ENCODE results near the gene MYBPC2.
A peak's percentile ranks its signal among the peaks of the same experiment; 100 is the strongest.

The MYBPC2 gene

GRCh38 chr19:50481351-50482149, 48.9 kb downstream of the MYBPC2 start:
- DNase-seq (ENCODE audit: low spot score): no peak

- no peak for DNase-seq (ENCODE audit: low spot score)
Observed at GRCh38 chr19:50482271-50482855, 49.7 kb downstream of the MYBPC2 start.

- DNase-seq (ENCODE audit: low spot score): no peak
Observed at GRCh38 chr19:50482916-50483315, 50.2 kb downstream of the MYBPC2 start.

GRCh38 chr19:50485284-50485955, 52.7 kb downstream of the MYBPC2 start:
- no peak for DNase-seq (ENCODE audit: low spot score)

GRCh38 chr19:50486823-50487515, 54.3 kb downstream of the MYBPC2 start:
- peak; percentile 47 for DNase-seq (ENCODE audit: low spot score)

GRCh38 chr19:50488389-50489194, 55.9 kb downstream of the MYBPC2 start:
- no peak for DNase-seq (ENCODE audit: low spot score)

GRCh38 chr19:50489461-50490011, 56.8 kb downstream of the MYBPC2 start:
- no peak for DNase-seq (ENCODE audit: low spot score)

- no peak for DNase-seq (ENCODE audit: low spot score)
Observed at GRCh38 chr19:50490411-50490811, 57.7 kb downstream of the MYBPC2 start.

GRCh38 chr19:50490991-50491472, 58.3 kb downstream of the MYBPC2 start:
- no peak for DNase-seq (ENCODE audit: low spot score)

- no peak for DNase-seq (ENCODE audit: low spot score)
Observed at GRCh38 chr19:50492303-50493052, 59.8 kb downstream of the MYBPC2 start.

- DNase-seq (ENCODE audit: low spot score): no peak
Observed at GRCh38 chr19:50493171-50493570, 60.5 kb downstream of the MYBPC2 start.

GRCh38 chr19:50494186-50495019, 61.7 kb downstream of the MYBPC2 start:
- no peak for DNase-seq (ENCODE audit: low spot score)

- no peak for DNase-seq (ENCODE audit: low spot score)
Observed at GRCh38 chr19:50495020-50495531, 62.4 kb downstream of the MYBPC2 start.

- DNase-seq (ENCODE audit: low spot score): peak; percentile 70
Observed at GRCh38 chr19:50496189-50497021, 63.7 kb downstream of the MYBPC2 start.

GRCh38 chr19:50497022-50497405, 64.3 kb downstream of the MYBPC2 start:
- no peak for DNase-seq (ENCODE audit: low spot score)

GRCh38 chr19:50498219-50499056, 65.7 kb downstream of the MYBPC2 start:
- DNase-seq (ENCODE audit: low spot score): no peak

GRCh38 chr19:50500060-50500752, 67.5 kb downstream of the MYBPC2 start:
- peak; percentile 57 for DNase-seq (ENCODE audit: low spot score)
